T-helper 2 cell treated with Interferon-gamma antibody and Interleukin-4, amounts not matched to agents 100 ng/mL and 5 ng/mL, for 36 hours (primary cell): ENCODE measurements around the gene TMEM59. TPM values are rescaled to one million over a fixed set of nuclear protein-coding genes. Genes with fewer than 3 reads are reported as not detected.
"Not testable (repeated sequence)": the region's sequence is repeated elsewhere in the genome, so short reads cannot be mapped to it uniquely, and the experiment has no call there.

Experiments
- intact Hi-C: fragments of 100-400 bp; cut with micrococcal nuclease; formaldehyde crosslinking; loops from one replicate; pipeline ENCODE4 v1.15.1; 2023
- total RNA-seq: library from RNA; stranded (reverse); gene quantifications from 2 replicates; pipeline ENCODE4 v1.2.3, GENCODE V29; 2022

Gene TMEM59
- total RNA-seq, 1 donor from 2014 or later, result 154 TPM

- intact Hi-C loops, result no loop called here
These were observed 38.9 kb downstream of the TMEM59 start for GRCh38 chr1:54014009-54014629.

DNA sequence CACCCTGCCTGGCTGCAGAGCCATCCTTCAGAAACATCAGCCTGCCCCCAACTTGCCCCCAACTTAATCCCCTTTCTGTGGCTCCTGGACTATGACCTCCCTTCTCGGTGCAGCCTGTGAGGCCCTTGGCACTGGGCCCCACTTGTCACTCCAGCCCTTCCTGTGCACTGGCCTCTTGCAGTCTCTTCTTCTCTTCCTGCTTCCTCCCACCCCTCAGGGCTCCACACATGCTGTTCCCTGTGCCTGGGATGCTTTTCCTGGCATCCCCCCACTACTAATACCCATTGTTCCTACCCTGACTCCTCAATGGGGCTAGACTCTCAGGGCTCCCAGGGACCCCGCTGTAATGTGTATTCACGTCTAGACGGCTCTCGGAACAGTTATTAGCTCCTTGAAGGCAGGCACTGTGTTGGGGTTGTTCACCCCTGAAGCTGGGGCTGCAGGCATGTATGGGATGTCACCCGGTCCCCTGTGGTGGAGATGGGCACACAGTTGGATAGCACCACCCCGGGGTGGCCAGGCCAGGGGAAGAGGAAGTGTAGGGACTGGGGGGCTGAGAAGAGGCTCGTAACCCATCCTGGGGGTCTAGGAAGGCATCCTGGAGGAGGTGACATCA, 39.5 kb downstream of the TMEM59 start:
- intact Hi-C loops, result no loop called here

DNA sequence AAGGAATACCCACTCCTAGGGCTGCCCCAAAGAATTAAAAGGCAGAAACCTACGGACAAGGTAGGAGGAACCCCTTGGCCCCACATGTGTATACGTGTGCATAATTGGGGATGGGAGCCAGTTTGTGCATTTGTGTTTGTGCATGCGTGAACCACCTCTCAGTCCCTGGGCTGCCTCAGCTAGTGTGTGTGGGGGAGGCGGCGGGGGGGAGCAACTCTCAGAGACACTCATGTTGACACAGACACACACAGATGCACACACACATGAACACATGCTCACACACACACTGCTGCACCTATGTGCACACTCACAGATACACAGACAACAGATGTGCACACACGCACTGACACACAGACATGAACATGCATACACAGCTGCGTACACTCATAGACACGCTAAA, 40.1 kb downstream of the TMEM59 start:
- intact Hi-C loops, result no loop called here

DNA sequence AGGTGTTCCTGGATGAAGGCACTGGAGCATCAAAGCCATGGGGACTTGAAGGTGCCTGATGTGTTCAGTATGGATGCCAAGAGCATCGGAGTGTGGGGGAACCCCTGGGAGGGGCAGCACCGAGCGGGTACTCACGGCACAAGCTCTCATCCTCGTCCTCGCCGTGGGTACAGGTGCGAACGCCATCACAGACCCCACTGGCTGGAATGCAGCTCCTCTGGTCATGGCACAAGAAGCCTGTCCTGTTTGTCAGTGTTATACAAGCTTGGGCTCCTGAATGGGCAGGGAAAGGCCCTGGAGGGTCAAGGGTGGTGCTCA, 41.0 kb downstream of the TMEM59 start:
- intact Hi-C loops, result no loop called here

DNA sequence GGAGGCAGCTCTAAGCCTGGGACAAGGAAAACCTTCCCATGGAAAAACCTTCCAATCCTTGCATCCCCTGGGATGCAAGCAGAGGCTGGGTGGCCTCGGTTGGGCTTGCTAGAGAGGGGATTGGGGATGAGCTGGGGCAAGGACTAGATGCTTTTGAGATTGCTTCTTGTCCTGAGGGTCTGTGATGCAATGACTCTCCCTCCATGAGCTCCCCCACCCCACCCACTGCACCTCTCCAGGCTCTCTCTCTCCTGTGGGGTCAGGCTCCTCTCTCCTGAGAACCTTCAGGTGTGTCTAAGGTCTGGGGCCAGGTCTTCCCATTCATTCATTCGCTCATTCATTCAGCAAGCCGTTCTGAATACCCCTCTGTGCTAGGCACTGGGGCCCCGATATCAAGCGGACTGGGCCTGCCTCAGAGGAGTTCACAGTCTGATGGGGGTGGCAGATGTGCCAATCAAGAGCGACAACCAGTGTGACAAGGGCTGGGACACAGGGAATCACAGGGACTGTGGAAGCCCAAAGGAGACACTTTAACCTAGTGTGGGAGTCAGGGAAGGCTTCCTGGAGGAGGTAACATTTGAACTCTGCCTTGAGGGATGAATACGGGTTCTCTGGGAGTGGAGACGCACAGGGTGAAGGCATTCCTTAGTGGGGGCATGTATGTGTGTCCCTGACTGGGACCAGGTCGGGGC, 41.5 kb downstream of the TMEM59 start:
- intact Hi-C loops, result no loop called here

DNA sequence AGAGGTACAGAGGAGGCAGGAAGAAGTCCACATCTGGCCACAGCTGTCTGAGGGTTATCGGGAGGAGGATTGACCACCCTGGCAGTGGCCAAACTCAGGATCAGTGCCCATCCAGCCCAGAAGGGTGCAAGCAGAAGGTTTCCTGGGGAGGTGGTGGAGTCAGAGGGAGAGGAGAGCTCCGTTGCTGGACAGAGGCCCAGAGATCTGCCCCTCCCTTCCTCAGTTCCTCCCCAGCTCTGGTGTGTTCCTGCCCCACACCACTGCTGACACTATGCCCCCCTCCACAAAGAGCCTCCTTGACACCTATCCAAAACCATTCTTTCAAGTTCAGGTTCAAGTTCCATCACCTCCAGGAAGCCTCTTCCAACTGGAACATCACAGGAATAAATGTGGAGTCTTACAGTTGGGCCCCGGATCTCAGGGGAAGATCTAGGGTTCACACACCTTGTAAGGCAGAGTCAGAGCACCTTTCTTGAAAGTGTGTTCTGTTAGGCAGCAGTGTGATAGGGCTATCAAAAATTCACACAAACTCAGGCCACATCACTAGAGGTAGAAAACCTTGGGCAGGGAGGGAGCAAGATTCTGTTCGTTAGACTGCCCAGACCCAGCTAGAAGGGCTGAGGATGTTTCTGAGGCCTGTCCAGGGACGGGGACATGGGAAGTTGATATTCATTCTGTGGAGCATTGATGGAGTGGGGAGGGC, 42.4 kb downstream of the TMEM59 start:
- intact Hi-C loops, result no loop called here

DNA sequence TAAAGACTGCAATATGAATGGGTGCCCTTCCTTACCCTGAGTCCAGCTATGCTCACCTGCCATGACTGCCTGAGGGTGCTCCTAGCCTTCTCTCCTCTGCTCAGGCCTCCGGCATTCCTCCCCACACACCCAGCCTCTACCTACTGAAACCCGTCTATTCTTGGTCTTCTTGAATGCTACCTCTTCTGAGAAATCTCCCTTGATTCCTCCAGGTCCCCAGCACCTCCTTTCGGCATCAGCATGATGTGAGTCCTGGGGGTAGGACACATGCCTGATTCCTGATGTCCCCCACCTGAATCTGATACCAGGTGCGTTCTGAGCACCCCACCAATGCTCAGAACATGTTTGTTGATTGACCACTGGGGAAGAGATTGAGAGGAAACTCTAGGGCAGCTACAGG, 43.6 kb downstream of the TMEM59 start:
- intact Hi-C loops, result no loop called here

GRCh38 chr1:54008876-54009275, 44.1 kb downstream of the TMEM59 start:
- intact Hi-C loops, result no loop called here

DNA sequence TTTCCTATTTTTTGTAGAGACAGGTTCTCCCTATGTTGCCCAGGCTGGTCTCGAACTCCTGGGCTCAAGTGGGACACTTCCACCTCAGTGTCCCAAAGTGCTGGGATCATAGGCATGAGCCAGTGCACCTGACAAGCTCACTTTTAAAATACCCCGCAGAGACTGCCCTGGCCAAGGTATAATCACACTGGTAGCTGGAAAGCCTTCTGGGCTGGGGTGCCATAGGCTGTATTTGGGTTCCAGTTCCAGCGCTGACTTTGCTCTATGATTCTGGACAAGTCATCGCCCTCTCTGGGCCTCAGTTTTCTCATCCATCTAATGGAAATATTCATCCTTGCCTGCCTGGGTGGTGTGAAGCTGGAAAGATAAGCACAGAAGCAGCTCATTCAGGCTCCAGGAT, 45.4 kb downstream of the TMEM59 start:
- intact Hi-C loops, result no loop called here

GRCh38 chr1:54006508-54006907, 46.5 kb downstream of the TMEM59 start:
- intact Hi-C loops, result no loop called here

DNA sequence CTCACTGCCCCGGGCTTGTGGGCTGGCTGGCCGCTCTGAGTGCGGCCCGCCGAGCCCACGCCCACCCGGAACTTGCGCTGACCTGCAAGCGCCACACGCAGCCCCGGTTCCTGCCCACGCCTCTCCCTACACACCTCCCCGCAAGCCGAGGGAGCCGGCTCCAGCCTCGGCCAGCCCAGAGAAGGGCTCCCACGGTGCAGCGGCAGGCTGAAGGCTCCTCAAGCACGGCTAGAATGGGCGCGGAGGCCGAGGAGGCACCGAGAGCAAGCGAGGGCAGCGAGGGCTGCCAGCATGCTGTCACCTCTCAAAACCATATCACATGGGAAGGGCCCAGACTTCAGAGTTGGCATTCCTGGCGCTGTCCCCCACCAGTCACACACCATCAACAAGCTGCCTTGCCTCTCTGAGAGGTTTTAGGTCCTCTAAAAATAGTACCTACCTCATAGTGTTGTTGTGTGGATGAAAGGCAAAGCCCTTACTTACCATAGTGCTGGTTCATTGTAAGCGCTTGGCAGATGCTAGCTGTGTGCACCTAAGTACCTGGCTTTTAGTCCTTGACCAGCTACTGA, 48.4 kb downstream of the TMEM59 start:
- intact Hi-C loops, result no loop called here

DNA sequence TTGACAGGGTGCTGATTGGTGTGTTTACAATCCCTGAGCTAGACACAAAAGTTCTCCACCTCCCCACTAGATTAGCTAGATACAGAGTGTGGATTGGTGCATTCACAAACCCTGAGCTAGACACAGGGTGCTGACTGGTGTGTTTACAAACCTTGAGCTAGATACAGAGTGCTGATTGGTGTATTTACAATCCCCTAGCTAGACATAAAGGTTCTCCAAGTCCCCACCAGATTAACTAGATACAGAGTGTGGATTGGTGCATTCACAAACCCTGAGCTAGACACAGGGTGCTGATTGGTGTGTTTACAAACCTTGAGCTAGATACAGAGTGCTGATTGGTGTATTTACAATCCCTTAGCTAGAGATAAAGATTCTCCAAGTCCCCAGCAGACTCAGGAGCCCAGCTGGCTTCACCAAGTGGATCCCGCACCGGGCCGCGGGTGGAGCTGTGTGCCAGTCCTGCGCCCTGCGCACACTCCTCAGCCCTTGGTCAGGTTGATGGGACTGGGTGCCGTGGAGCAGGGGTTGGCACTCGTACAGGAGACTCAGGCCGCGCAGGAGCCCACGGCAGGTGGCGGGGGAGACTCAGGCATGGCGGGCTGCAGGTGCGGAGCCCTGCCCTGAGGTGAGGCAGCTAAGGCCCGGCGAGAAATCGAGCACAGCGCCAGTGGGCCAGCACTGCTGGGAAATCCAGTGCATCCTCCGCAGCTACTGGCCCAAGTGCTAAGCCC, 49.1 kb downstream of the TMEM59 start:
- intact Hi-C loops, result not testable (repeated sequence)

DNA sequence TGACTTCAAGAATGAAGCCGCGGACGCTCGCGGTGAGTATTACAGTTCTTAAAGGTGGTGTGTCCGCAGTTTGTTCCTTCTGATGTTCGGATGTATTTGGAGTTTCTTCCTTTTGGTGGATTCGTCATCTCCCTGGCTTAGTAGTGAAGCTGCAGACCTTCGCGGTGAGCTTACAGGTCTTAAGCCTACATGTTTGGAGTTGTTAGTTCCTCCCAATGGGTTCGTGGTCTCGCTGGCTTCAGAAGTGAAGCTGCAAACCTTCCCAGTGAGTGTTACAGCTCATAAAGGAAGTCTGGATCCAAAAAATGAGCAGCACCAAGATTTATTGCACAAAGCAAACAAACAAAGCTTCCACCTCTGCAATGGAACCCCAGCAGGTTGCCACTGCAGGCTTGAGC, 49.8 kb downstream of the TMEM59 start:
- intact Hi-C loops, result no loop called here

DNA sequence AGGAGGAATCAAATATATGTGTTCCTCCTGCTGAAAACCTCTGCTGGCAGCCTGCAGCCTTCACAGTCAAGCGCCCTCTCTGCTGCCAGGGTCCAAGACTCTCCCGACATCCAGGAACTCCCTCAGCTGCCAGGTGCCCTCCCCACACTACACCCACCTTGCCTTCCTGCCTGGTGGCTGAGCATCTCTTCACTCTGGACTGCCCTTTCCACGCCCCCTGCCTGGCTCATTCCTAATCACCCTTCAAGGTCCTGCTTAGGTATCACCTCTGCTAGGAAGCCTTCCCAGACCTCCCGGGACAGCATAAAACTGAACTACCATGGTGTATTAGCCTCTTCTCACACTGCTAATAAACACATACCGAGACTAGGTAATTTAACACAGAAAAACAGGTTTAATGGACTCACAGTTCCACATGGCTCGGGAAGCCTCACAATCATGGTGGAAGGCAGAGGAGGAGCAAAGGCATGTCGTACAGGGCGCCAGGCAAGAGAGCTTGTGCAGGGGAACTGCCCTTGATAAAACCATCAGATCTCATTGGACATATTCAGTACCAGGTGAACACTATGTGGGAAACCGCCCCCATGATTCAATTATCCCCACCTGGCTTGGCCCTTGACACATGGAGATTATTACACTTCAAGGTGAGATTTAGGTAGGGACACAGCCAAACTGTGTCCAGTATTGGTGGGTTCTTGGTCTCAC, 50.3 kb downstream of the TMEM59 start:
- intact Hi-C loops, result no loop called here

DNA sequence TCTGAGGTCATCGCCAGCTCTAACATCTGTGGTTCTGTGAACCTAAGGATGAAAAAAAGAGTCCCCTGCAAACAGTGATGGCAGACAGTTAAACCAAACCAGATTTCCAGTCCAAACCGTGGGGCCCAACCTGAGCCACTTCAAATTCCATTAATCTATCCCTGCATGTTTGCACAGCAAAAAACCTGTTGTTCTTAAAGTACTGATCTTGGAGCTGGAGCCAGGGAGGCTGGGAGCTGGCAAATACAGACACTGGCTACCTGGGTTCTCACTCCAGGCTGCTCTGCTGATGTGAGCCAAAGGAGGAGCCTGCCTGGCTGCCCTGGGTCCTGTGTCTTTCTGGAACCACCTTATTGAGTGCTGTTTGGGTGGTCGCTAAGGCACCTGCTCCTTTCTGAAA, 51.4 kb downstream of the TMEM59 start:
- intact Hi-C loops, result no loop called here

GRCh38 chr1:53999920-54000319, 53.1 kb downstream of the TMEM59 start:
- intact Hi-C loops, result no loop called here

DNA sequence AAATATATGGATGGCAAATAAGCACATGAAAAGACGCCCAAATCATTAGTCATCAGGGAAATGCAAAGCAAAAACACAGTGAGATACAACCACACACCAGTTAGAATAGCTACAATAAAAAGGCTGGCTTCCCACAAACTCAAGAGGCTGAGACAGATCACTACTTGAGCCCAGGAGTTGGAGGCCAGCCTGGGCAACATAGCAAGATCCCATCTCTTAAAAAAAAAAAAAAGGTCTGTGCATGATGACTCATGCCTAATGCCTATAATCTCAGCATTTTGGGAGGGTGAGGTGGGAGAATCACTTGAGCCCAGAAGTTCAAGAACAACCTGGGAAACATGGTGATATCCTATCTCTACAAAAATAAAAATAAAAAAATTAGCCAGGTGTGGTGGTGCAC, 54.8 kb downstream of the TMEM59 start:
- intact Hi-C loops, result no loop called here

- intact Hi-C loops, result no loop called here
These were observed 57.3 kb downstream of the TMEM59 start for GRCh38 chr1:53995683-53996082.

- intact Hi-C loops, result not testable (repeated sequence)
These were observed 58.5 kb downstream of the TMEM59 start for GRCh38 chr1:53994516-53994915.

DNA sequence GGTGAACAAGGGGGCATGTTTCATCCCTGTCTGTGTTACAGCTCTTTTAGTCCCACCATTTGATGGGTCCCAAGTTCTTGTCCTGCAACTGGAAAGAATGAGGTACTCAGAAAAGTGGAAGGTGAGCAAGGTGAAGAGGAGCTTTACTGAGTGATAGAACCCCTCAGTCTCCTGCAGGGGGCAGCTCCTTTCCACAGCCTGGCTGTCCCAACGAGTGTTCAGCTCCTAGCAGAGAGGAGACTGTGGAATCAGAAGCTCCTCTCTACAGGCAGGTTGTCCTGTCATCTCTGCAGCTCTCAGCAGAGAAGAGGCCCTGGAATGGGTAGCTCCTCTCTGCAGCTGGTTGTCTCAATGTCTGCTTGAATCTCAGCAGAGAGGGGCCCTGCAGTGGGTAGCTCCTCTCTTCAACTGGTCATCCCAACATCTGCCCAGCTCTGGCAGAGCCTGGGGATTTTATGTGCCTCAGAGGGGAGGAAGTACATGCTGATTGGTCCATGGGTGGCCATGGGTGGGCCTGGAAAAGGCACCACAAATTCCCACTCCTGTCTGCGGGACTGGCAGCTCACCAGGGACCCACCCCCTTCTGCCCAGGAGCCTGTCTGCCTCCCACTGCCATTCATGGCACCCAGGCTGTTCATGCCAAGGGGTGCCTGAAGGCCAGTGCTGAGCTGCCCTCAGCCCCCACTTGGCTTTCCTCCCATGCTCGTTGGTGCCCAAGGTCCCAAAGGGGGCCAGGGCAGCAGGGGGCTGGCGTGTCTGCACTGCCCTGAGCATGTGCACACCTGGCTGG, 60.7 kb downstream of the TMEM59 start:
- intact Hi-C loops, result no loop called here
